ENCODE measurements around the gene PTPRG.

DNA sequence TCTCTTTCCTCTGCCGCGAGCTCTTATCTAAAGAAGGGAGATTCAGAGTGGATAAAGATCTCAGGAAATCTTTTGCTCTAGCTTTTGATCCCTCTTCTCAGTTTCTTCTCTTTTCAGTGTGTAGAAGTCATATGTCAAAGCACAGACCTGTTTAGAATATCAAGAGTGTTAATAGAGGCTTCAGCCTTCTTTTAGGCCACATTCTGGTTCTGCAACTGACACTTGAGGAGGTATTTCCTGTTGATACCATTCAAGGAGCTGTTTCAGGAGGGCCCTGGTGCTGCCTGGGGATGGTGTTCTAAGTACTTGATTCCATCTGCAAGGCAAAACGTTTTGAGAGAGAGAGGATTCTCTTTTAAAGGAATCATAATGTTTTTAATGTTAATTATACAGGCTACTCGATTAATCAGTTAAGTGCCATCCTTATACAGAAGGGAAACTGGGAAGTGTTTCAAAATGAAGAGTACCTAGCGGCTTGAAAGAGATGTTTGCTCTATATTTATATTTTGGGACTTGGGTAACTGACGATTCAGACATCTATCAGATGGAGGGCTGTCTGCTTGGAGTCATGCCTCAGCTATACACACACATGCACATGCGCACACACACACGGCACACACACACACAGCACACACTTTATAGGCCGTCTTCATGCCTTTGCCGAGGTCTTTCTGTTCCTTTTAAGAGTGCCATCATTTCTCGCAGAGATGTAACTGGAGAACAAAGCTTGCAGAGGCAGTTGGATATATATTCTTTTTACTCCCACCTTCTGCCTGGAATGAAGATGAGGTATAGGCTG lies 313.9 kb downstream of the PTPRG start:
- TF ChIP-seq POLR2AphosphoS5 (IDR thresholded peaks at IDR 0.05; ENCODE audit: low read depth, low read length): no peak
- TF ChIP-seq, protein P1, sequence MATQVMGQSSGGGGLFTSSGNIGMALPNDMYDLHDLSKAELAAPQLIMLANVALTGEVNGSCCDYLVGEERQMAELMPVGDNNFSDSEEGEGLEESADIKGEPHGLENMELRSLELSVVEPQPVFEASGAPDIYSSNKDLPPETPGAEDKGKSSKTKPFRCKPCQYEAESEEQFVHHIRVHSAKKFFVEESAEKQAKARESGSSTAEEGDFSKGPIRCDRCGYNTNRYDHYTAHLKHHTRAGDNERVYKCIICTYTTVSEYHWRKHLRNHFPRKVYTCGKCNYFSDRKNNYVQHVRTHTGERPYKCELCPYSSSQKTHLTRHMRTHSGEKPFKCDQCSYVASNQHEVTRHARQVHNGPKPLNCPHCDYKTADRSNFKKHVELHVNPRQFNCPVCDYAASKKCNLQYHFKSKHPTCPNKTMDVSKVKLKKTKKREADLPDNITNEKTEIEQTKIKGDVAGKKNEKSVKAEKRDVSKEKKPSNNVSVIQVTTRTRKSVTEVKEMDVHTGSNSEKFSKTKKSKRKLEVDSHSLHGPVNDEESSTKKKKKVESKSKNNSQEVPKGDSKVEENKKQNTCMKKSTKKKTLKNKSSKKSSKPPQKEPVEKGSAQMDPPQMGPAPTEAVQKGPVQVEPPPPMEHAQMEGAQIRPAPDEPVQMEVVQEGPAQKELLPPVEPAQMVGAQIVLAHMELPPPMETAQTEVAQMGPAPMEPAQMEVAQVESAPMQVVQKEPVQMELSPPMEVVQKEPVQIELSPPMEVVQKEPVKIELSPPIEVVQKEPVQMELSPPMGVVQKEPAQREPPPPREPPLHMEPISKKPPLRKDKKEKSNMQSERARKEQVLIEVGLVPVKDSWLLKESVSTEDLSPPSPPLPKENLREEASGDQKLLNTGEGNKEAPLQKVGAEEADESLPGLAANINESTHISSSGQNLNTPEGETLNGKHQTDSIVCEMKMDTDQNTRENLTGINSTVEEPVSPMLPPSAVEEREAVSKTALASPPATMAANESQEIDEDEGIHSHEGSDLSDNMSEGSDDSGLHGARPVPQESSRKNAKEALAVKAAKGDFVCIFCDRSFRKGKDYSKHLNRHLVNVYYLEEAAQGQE (IDR thresholded peaks at IDR 0.05; ENCODE audit: insufficient read depth in 1 of 2, low read depth in 2 of 2, low read length in 2 of 2): no peak
- no peak for TF ChIP-seq TAF1 (IDR thresholded peaks at IDR 0.05; ENCODE audit: borderline replicate concordance, insufficient read depth, low read length)

Data from PFSK-1 (cell line).